CD1c-positive myeloid dendritic cell (primary cell): ENCODE data around the gene TFAP2B.

Experiments used
- DNase-seq: peaks from one replicate; pipeline ENCODE4 v3.0.0-alpha.2; 2016; ENCODE audit errors: extremely low spot score

The TFAP2B gene

GRCh38 chr6:50825375-50826036, 6.8 kb downstream of the TFAP2B start:
- no peak for DNase-seq

- DNase-seq, result no peak
These were observed 7.5 kb downstream of the TFAP2B start for GRCh38 chr6:50826037-50826761.

- no peak for DNase-seq
These were observed 8.1 kb downstream of the TFAP2B start for GRCh38 chr6:50826803-50827202.

- DNase-seq, result no peak
These were observed 10.4 kb downstream of the TFAP2B start for GRCh38 chr6:50829049-50829448.

GRCh38 chr6:50829898-50830444, 11.3 kb downstream of the TFAP2B start:
- no peak for DNase-seq

- DNase-seq, result no peak
These were observed 12.5 kb downstream of the TFAP2B start for GRCh38 chr6:50831186-50831585.

- no peak for DNase-seq
These were observed 14.2 kb downstream of the TFAP2B start for GRCh38 chr6:50832912-50833311.

GRCh38 chr6:50834929-50835410, 16.3 kb downstream of the TFAP2B start:
- DNase-seq, result no peak

GRCh38 chr6:50836231-50836630, 17.6 kb downstream of the TFAP2B start:
- DNase-seq, result no peak

- DNase-seq, result no peak
These were observed 19.1 kb downstream of the TFAP2B start for GRCh38 chr6:50837589-50838445.

- DNase-seq, result no peak
These were observed 21.6 kb downstream of the TFAP2B start for GRCh38 chr6:50840112-50840810.

GRCh38 chr6:50840811-50841192, 22.1 kb downstream of the TFAP2B start:
- DNase-seq, result no peak

GRCh38 chr6:50842446-50842845, 23.8 kb downstream of the TFAP2B start:
- DNase-seq, result no peak

GRCh38 chr6:50842861-50843384, 24.3 kb downstream of the TFAP2B start:
- no peak for DNase-seq

- no peak for DNase-seq
These were observed 25.2 kb downstream of the TFAP2B start for GRCh38 chr6:50843842-50844241.

GRCh38 chr6:50845499-50846143, 26.9 kb downstream of the TFAP2B start:
- DNase-seq, result no peak

GRCh38 chr6:50846144-50846851, 27.6 kb downstream of the TFAP2B start:
- DNase-seq, result no peak

- DNase-seq, result no peak
These were observed 28.1 kb downstream of the TFAP2B start for GRCh38 chr6:50846852-50847155.

- DNase-seq, result no peak
These were observed 29.4 kb downstream of the TFAP2B start for GRCh38 chr6:50847890-50848594.
